Measurements from ENCODE around the gene GLUD1.
"Not testable (repeated sequence)": the region's sequence is repeated elsewhere in the genome, so short reads cannot be mapped to it uniquely, and the experiment has no call there.

GLUD1 gene

GRCh38 chr10:87090779-87091178 lies 3.9 kb downstream of the GLUD1 start:
- TF ChIP-seq LEF1 (IDR thresholded peaks at IDR 0.05; ENCODE audit: borderline replicate concordance) (no peak), L3MBTL2 (conservative IDR thresholded peaks at IDR 0.05) (no peak), CTBP1 (IDR thresholded peaks at IDR 0.05; ENCODE audit: borderline replicate concordance) (no peak), ZNF384 (IDR thresholded peaks at IDR 0.05) (no peak), FOXM1 (IDR thresholded peaks at IDR 0.05; ENCODE audit: borderline replicate concordance) (no peak), HDGF (IDR thresholded peaks at IDR 0.05; ENCODE audit: borderline replicate concordance) (no peak), NFRKB (IDR thresholded peaks at IDR 0.05) (no peak), BHLHE40 (IDR thresholded peaks at IDR 0.05; ENCODE audit: borderline replicate concordance) (no peak), ARNT (IDR thresholded peaks at IDR 0.05) (no peak), FOXK2 (IDR thresholded peaks at IDR 0.05) (no peak), TARDBP (IDR thresholded peaks at IDR 0.05) (no peak), ELF4 (IDR thresholded peaks at IDR 0.05) (no peak), SUZ12 (IDR thresholded peaks at IDR 0.05) (no peak)
- TF ChIP-seq, protein P1, sequence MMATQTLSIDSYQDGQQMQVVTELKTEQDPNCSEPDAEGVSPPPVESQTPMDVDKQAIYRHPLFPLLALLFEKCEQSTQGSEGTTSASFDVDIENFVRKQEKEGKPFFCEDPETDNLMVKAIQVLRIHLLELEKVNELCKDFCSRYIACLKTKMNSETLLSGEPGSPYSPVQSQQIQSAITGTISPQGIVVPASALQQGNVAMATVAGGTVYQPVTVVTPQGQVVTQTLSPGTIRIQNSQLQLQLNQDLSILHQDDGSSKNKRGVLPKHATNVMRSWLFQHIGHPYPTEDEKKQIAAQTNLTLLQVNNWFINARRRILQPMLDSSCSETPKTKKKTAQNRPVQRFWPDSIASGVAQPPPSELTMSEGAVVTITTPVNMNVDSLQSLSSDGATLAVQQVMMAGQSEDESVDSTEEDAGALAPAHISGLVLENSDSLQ (IDR thresholded peaks at IDR 0.05): no peak
- CTCF ChIA-PET: no interaction called here
- DNase-seq (ENCODE audit: extremely low spot score): no peak
- POLR2A ChIA-PET: no interaction called here

DNA sequence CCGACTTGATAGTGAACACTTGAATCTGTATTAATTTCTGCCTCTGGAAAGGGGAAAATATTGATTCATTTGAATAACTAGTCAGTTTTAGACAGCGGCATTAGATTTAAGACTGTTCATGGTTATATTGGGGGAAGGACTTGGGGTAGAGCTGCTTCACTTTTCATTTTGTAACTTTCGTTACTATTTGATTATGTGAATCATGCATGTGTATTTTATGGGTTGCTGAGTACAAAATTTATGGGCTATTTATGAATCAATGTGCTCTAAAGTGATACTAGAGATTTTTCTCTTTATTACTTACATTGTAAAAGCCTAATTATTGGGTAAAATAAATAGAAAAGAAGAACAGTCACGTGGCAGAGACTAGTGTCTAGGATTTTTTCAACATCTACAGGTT lies 4.9 kb downstream of the GLUD1 start:
- TF ChIP-seq SP1 (IDR thresholded peaks at IDR 0.05): no peak
- TF ChIP-seq NFRKB (IDR thresholded peaks at IDR 0.05): no peak
- TF ChIP-seq FOXA1 (IDR thresholded peaks at IDR 0.05): no peak
- TF ChIP-seq L3MBTL2 (conservative IDR thresholded peaks at IDR 0.05): no peak
- CTCF ChIA-PET: no interaction called here
- POLR2A ChIA-PET: no interaction called here
- no peak for DNase-seq (ENCODE audit: extremely low spot score)

DNA sequence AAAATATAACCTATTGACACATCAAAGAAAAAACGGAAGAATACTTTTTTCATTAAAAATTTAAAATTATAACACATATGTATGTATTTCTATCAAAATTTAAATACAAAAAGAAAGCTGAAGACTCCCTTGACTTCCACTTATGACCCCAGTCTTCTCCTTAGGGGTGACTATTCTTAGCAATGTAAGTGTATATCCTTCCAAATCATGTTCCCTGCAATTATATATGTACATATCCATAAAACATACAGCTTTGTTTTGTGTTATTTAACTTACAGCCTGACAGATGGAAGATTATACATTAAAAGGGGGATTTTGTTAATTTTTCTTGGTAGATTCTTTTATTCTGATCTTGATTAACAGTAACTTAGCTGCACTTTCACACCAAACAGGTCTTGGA lies 9.1 kb downstream of the GLUD1 start:
- DNase-seq (ENCODE audit: extremely low spot score): no peak
- ChIA-PET POLR2A (no interaction called here), CTCF (no interaction called here)
- TF ChIP-seq, protein P1 (IDR thresholded peaks at IDR 0.05): no peak
- TF ChIP-seq CTBP1 (IDR thresholded peaks at IDR 0.05; ENCODE audit: borderline replicate concordance) (no peak), TARDBP (IDR thresholded peaks at IDR 0.05) (no peak)

DNA sequence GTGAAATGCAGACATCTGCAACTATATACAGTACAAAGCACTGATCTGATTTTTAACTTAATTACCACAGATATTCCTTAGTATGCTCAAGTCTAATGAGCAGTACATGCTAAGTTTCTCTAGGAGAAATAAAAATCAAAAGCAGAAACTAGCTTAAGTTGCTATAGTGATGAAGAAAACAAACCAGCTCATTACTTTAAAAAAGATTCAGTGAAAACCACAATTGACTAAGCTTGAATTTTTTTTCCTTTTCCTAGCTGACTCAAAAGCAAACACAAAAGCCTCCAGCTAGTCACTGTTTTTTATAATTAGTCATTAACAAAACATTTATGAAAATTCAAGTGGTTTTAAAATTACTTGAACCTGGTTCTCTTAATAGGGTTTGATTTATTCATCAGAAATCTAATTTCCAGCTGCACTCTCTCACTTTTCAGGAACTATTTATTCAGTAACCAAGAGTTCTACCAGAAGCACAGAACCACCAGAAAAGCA lies 10.3 kb downstream of the GLUD1 start:
- DNase-seq (ENCODE audit: extremely low spot score); CTCF ChIA-PET; POLR2A ChIA-PET: not testable (repeated sequence)

DNA sequence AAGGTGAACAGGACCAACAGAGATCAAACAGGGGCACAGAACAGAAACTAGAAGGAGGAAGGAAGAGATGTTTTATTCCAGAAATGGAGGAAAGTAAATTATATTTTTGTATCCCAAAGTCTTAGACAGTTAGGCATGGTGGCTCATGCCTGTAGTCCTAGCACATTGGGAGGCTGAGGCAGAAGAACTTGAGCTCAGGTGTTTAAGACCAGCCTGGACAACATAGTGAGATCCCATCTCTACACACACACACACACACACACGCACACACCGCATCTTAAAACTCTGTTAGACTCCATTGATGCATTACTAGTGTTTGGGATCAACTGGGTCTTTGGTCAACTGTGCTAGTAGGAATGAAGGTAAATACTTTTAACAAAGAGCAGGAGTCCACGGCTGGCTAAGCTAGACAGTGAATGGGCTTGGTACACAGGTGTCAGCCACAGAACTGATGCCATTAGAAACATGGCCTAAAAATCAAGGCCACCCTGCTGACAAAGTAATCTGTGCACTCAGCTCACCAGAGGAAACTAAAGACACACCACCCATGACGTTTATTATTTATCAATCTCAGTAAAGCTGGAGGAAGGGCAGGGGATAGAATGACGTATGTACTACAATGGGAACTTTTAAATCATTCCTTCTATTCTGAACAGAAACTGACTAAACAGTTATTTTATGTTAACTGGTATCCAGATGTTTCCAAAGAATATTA lies 10.9 kb downstream of the GLUD1 start:
- CTCF ChIA-PET; DNase-seq (ENCODE audit: extremely low spot score); POLR2A ChIA-PET: not testable (repeated sequence)

DNA sequence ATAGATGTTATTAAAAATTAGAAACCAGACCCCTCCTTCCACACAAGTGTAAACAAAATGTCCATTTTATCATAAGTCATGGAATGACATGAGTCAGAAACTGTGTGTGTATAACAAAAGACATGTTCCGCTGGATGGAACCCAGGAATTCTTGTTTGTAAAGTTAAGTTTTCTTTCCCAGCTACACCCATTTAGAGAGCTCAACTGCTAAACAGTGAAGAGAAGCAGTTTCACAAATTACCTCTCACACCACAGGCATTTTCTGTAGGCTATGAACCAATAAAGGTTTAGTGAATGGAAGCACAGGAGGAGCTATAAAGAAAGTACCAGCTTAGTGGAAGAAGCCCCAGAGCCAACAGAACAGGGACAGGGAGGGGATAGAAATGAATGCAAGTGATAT lies 12.4 kb downstream of the GLUD1 start:
- CTCF ChIA-PET; DNase-seq (ENCODE audit: extremely low spot score): not testable (repeated sequence)
- POLR2A ChIA-PET: interaction anchor here (0.6 kb wide), 1 partner anchor 13 kb away, joined by 3 read pairs; the partner anchor contains the start of gene SHLD2

- DNase-seq (ENCODE audit: extremely low spot score); CTCF ChIA-PET; POLR2A ChIA-PET: not testable (repeated sequence)
These were observed 13.1 kb downstream of the GLUD1 start for GRCh38 chr10:87081574-87081973.

DNA sequence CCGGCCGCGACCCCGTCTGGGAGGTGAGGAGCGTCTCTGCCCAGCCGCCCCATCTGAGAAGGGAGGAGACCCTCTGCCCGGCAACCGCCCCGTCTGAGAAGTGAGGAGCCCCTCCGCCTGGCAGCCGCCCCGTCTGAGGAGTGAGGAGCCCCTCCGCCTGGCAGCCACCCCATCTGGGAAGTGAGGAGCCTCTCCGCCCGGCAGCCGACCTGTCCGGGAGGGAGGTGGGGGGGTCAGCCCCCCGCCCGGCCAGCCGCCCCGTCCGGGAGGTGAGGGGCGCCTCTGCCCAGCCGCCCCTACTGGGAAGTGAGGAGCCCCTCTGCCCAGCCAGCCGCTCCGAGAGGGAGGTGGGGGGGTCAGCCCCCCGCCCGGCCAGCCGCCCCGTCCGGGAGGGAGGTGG lies 14.0 kb downstream of the GLUD1 start:
- CTCF ChIA-PET; POLR2A ChIA-PET; DNase-seq (ENCODE audit: extremely low spot score): not testable (repeated sequence)

GRCh38 chr10:87079106-87079836 lies 15.4 kb downstream of the GLUD1 start:
- ChIA-PET CTCF (no interaction called here), POLR2A (no interaction called here)
- DNase-seq (ENCODE audit: extremely low spot score): no peak
- TF ChIP-seq ARNT (IDR thresholded peaks at IDR 0.05) (no peak), NFRKB (IDR thresholded peaks at IDR 0.05) (no peak), FOXM1 (IDR thresholded peaks at IDR 0.05; ENCODE audit: borderline replicate concordance) (no peak), SP1 (IDR thresholded peaks at IDR 0.05) (no peak), SUZ12 (IDR thresholded peaks at IDR 0.05) (no peak), ZNF384 (IDR thresholded peaks at IDR 0.05) (no peak), L3MBTL2 (conservative IDR thresholded peaks at IDR 0.05) (no peak), CTBP1 (IDR thresholded peaks at IDR 0.05; ENCODE audit: borderline replicate concordance) (no peak), FOXK2 (IDR thresholded peaks at IDR 0.05) (no peak), BHLHE40 (IDR thresholded peaks at IDR 0.05; ENCODE audit: borderline replicate concordance) (no peak), ELF4 (IDR thresholded peaks at IDR 0.05) (no peak), LEF1 (IDR thresholded peaks at IDR 0.05; ENCODE audit: borderline replicate concordance) (no peak), FOXA1 (IDR thresholded peaks at IDR 0.05) (no peak), HDGF (IDR thresholded peaks at IDR 0.05; ENCODE audit: borderline replicate concordance) (no peak)
- TF ChIP-seq, protein P1 (IDR thresholded peaks at IDR 0.05): no peak

GRCh38 chr10:87076421-87076820 lies 18.2 kb downstream of the GLUD1 start:
- POLR2A ChIA-PET; DNase-seq (ENCODE audit: extremely low spot score); CTCF ChIA-PET: not testable (repeated sequence)
